ENCODE results near the gene CD93.

The CD93 gene

GRCh38 chr20:23120936-23121750 lies 35.0 kb upstream of the CD93 start:
- DNase-seq (ENCODE audit: low read depth): no peak

GRCh38 chr20:23120261-23120660 lies 34.1 kb upstream of the CD93 start:
- DNase-seq (ENCODE audit: low read depth): no peak

GRCh38 chr20:23119456-23120216 lies 33.5 kb upstream of the CD93 start:
- DNase-seq (ENCODE audit: low read depth): no peak

GRCh38 chr20:23118766-23119165 lies 32.6 kb upstream of the CD93 start:
- DNase-seq (ENCODE audit: low read depth): no peak

GRCh38 chr20:23118144-23118543 lies 32.0 kb upstream of the CD93 start:
- no peak for DNase-seq (ENCODE audit: low read depth)

GRCh38 chr20:23117738-23118137 lies 31.6 kb upstream of the CD93 start:
- DNase-seq (ENCODE audit: low read depth): no peak

GRCh38 chr20:23116311-23117089 lies 30.4 kb upstream of the CD93 start:
- no peak for DNase-seq (ENCODE audit: low read depth)

- no peak for DNase-seq (ENCODE audit: low read depth)
Measured at GRCh38 chr20:23115822-23116221, 29.7 kb upstream of the CD93 start.

- DNase-seq (ENCODE audit: low read depth): no peak
Measured at GRCh38 chr20:23114448-23115082, 28.4 kb upstream of the CD93 start.

- DNase-seq (ENCODE audit: low read depth): no peak
Measured at GRCh38 chr20:23114018-23114417, 27.9 kb upstream of the CD93 start.

GRCh38 chr20:23112595-23112994 lies 26.5 kb upstream of the CD93 start:
- no peak for DNase-seq (ENCODE audit: low read depth)

- DNase-seq (ENCODE audit: low read depth): no peak
Measured at GRCh38 chr20:23111944-23112342, 25.8 kb upstream of the CD93 start.

GRCh38 chr20:23111307-23111943 lies 25.3 kb upstream of the CD93 start:
- no peak for DNase-seq (ENCODE audit: low read depth)

GRCh38 chr20:23108871-23109270 lies 22.7 kb upstream of the CD93 start:
- DNase-seq (ENCODE audit: low read depth): no peak

GRCh38 chr20:23107466-23107865 lies 21.3 kb upstream of the CD93 start:
- no peak for DNase-seq (ENCODE audit: low read depth)

GRCh38 chr20:23106271-23106851 lies 20.2 kb upstream of the CD93 start:
- no peak for DNase-seq (ENCODE audit: low read depth)

GRCh38 chr20:23105193-23105592 lies 19.1 kb upstream of the CD93 start:
- DNase-seq (ENCODE audit: low read depth): no peak

GRCh38 chr20:23103284-23104018 lies 17.3 kb upstream of the CD93 start:
- no peak for DNase-seq (ENCODE audit: low read depth)

- DNase-seq (ENCODE audit: low read depth): no peak
Measured at GRCh38 chr20:23101696-23102406, 15.7 kb upstream of the CD93 start.

- DNase-seq (ENCODE audit: low read depth): no peak
Measured at GRCh38 chr20:23100720-23101107, 14.6 kb upstream of the CD93 start.

All from activated T-helper 9 cell treated with anti-CD3 and anti-CD28 coated beads, Interleukin-2, amount 50 U/mL, for 16 hours (primary cell).